GM18520 (cell line): ENCODE data around the gene RADIL.
"Not testable (repeated sequence)": the region's sequence is repeated elsewhere in the genome, so short reads cannot be mapped to it uniquely, and the experiment has no call there.

Experiments used
- ATAC-seq: cut with Tn5 transposase; IDR thresholded peaks from one replicate; pipeline ENCODE4 v1.9.1; 2021; ENCODE audit not compliant: unreplicated experiment

The RADIL gene

GRCh38 chr7:4883372-4884144 lies at the start of gene RADIL:
Gene RADIL (minus strand): TSS chr7:4883716. CDS start chr7:4878139, 5,577 bp downstream.
- no peak for ATAC-seq

GRCh38 chr7:4931943-4932342 lies 48.4 kb upstream of the RADIL start:
- no peak for ATAC-seq

- ATAC-seq, result no peak
Observed at GRCh38 chr7:4929005-4929404, 45.5 kb upstream of the RADIL start.

GRCh38 chr7:4928445-4928844 lies 44.9 kb upstream of the RADIL start:
- no peak for ATAC-seq

GRCh38 chr7:4919969-4920766 lies 36.7 kb upstream of the RADIL start:
- no peak for ATAC-seq

GRCh38 chr7:4916113-4916512 lies 32.6 kb upstream of the RADIL start:
- no peak for ATAC-seq

GRCh38 chr7:4911111-4911828 lies 27.8 kb upstream of the RADIL start:
- no peak for ATAC-seq

GRCh38 chr7:4906682-4907081 lies 23.2 kb upstream of the RADIL start:
- no peak for ATAC-seq

- ATAC-seq, result no peak
Observed at GRCh38 chr7:4905171-4905570, 21.7 kb upstream of the RADIL start.

GRCh38 chr7:4904346-4904745 lies 20.8 kb upstream of the RADIL start:
- ATAC-seq, result no peak

GRCh38 chr7:4895766-4896165 lies 12.2 kb upstream of the RADIL start:
- ATAC-seq, result no peak

- ATAC-seq, result no peak
Observed at GRCh38 chr7:4894482-4894881, 11.0 kb upstream of the RADIL start.

GRCh38 chr7:4893929-4894475 lies 10.5 kb upstream of the RADIL start:
- ATAC-seq, result no peak

- ATAC-seq, result not testable (repeated sequence)
Observed at GRCh38 chr7:4893188-4893587, 9.7 kb upstream of the RADIL start.

GRCh38 chr7:4891522-4891921 lies 8.0 kb upstream of the RADIL start:
- not testable (repeated sequence) for ATAC-seq

- ATAC-seq, result no peak
Observed at GRCh38 chr7:4889682-4890081, 6.2 kb upstream of the RADIL start.

GRCh38 chr7:4888161-4888560 lies 4.6 kb upstream of the RADIL start:
- no peak for ATAC-seq

- no peak for ATAC-seq
Observed at GRCh38 chr7:4886671-4887070, 3.2 kb upstream of the RADIL start.

GRCh38 chr7:4885317-4885807 lies 1.8 kb upstream of the RADIL start:
- ATAC-seq, result no peak

- ATAC-seq, result no peak
Observed at GRCh38 chr7:4884164-4884563, 648 bp upstream of the RADIL start.

GRCh38 chr7:4883033-4883371 lies 514 bp downstream of the RADIL start:
- no peak for ATAC-seq
